SU-DHL-6 (cell line): ENCODE results near the gene KCTD1.

Source experiments
- CTCF ChIP-seq: fragments of 200-600 bp; sonication (generic); IDR thresholded peaks from one replicate; pipeline ENCODE4 v1.5.1; 2017; ENCODE audit warnings: antibody characterized with exemption, mild to moderate bottlenecking, low read length, moderate library complexity; ENCODE audit not compliant: insufficient read depth, poor library complexity, severe bottlenecking
- EZH2phosphoT487 ChIP-seq: fragments of 200-600 bp; sonication (generic), shearing (Covaris generic); conservative IDR thresholded peaks from 2 replicates; pipeline ENCODE4 v1.6.1; 2018; ENCODE audit warnings: mild to moderate bottlenecking, antibody characterized with exemption, low read length, moderate library complexity, mixed read lengths

- no peak for TF ChIP-seq CTCF
- TF ChIP-seq EZH2phosphoT487: no peak
Observed at GRCh38 chr18:26474542-26474941, 73.8 kb downstream of the KCTD1 start.
